T-helper 2 cell (primary cell): ENCODE measurements around the gene EDNRB.
"Not testable (repeated sequence)": the region's sequence is repeated elsewhere in the genome, so short reads cannot be mapped to it uniquely, and the experiment has no call there.

Experiments
- DNase-seq, 5 experiments: peaks; one replicate each; pipeline versions ENCODE4 v3.0.0 to v3.0.0-alpha.2; 2012 to 2022
- total RNA-seq, 2 donors: gene quantifications; one replicate each; lab custom pipeline; 2026; lab: John Stamatoyannopoulos, UW

Gene EDNRB
- 0 reads per million in 2 donors for total RNA-seq

- peak in 1 of 5 experiments; percentile 2 for DNase-seq
Measured at GRCh38 chr13:77918391-77919245, at the start of gene EDNRB. Gene EDNRB (minus strand): TSS chr13:77918831. CDS start chr13:77918573, 258 bp downstream.

- DNase-seq: no peak
Measured at GRCh38 chr13:77966671-77967070, 48.0 kb upstream of the EDNRB start.

- DNase-seq: no peak
Measured at GRCh38 chr13:77952737-77953136, 34.1 kb upstream of the EDNRB start.

GRCh38 chr13:77952276-77952675 is 33.6 kb upstream of the EDNRB start:
- DNase-seq: no peak

GRCh38 chr13:77946522-77946921 is 27.9 kb upstream of the EDNRB start:
- no peak for DNase-seq

GRCh38 chr13:77935063-77935462 is 16.4 kb upstream of the EDNRB start:
- not testable (repeated sequence) for DNase-seq

- no peak for DNase-seq
Measured at GRCh38 chr13:77930430-77930829, 11.8 kb upstream of the EDNRB start.

GRCh38 chr13:77928909-77929308 is 10.3 kb upstream of the EDNRB start:
- DNase-seq: peak in 1 of 5 experiments; percentile 24

- DNase-seq: no peak
Measured at GRCh38 chr13:77925616-77926015, 7.0 kb upstream of the EDNRB start.

GRCh38 chr13:77919921-77920294 is 1.3 kb upstream of the EDNRB start:
- no peak for DNase-seq

GRCh38 chr13:77919246-77919920 is 752 bp upstream of the EDNRB start:
- no peak for DNase-seq

GRCh38 chr13:77916488-77916887 is 2.1 kb downstream of the EDNRB start:
- no peak for DNase-seq

GRCh38 chr13:77915686-77916085 is 2.9 kb downstream of the EDNRB start:
- no peak for DNase-seq

GRCh38 chr13:77913003-77913402 is 5.6 kb downstream of the EDNRB start:
- no peak for DNase-seq

- no peak for DNase-seq
Measured at GRCh38 chr13:77911751-77912150, 6.9 kb downstream of the EDNRB start.

- DNase-seq: no peak
Measured at GRCh38 chr13:77909827-77910226, 8.8 kb downstream of the EDNRB start.

- no peak for DNase-seq
Measured at GRCh38 chr13:77908531-77908930, 10.1 kb downstream of the EDNRB start.

GRCh38 chr13:77907666-77908341 is 10.8 kb downstream of the EDNRB start:
- DNase-seq: no peak

GRCh38 chr13:77904031-77904430 is 14.6 kb downstream of the EDNRB start:
- no peak for DNase-seq

GRCh38 chr13:77903435-77903834 is 15.2 kb downstream of the EDNRB start:
- DNase-seq: no peak

- no peak for DNase-seq
Measured at GRCh38 chr13:77902319-77902963, 16.2 kb downstream of the EDNRB start.

GRCh38 chr13:77898097-77898496 is 20.5 kb downstream of the EDNRB start:
- DNase-seq: peak in 1 of 5 experiments; percentile 39

- no peak for DNase-seq
Measured at GRCh38 chr13:77896977-77897376, 21.7 kb downstream of the EDNRB start.
